GM21515 (cell line): ENCODE measurements around the gene SCARB1.
"Not testable (repeated sequence)": the region's sequence is repeated elsewhere in the genome, so short reads cannot be mapped to it uniquely, and the experiment has no call there.

Experiments used
- ATAC-seq: cut with Tn5 transposase; IDR thresholded peaks from one replicate; pipeline ENCODE4 v1.9.1; 2021; ENCODE audit not compliant: unreplicated experiment

Gene SCARB1

GRCh38 chr12:124884587-124885438, 21.1 kb upstream of the SCARB1 start:
- peak; percentile 90 for ATAC-seq

DNA sequence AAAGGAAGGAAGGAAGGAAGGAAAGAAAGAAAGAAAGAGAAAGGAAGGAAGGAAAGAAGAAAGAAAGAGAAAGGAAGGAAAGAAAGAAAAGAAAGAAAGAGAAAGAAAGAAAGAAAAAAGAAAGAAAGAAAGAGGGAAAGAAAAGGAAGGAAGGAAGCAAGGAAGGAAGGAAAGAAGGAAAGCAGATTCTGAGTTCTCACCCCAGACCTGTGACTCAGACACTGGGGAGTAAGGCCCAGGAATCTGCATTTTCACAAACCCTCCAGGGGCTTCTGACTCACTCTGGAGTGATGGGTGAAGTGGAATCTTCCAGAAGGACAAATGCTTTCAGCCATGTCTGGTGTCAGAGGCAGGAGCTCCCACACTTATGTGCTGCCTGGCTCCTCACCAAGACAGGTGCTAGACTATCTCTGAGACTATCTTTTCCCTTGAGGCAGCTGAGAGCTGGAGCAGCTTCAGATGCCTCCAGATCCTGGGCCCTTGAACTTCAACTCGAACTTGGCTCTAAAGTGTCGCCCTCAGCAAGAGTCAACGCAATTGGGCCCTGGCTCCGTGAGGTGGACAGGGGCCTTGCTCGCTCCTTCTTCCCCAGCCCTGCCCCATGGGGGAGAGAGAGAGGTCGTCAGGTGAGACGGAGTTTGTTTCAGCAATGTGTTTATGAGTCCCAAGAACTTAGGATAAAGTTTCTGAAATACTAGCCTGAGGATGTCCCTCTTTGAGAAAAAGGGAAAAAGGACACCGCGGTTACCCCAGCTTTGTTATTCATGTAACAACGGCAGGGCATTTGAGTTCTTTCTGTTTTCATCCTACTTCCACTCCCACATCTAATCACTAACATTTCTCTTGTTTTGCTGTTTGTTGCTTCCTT, 19.8 kb upstream of the SCARB1 start:
- ATAC-seq: no peak

DNA sequence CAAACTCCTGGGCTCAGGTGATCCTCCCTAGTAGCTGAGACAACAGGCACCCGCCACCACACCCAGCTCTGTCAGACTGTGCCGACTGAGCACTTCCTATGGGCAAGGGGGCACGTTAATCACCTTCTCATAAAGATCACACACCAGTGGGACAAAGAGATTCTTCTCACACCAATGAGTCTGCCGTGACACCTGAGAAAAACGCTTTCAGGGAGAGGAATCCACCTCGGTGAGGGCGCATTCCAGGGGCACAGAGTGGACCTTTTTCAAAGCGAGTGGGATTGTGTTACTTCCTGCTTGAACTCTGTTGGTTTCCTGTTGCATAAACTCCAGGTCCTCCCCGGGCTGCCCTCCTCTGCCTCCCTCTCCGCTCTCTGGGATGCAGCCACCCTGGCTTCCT, 17.5 kb upstream of the SCARB1 start:
- no peak for ATAC-seq

DNA sequence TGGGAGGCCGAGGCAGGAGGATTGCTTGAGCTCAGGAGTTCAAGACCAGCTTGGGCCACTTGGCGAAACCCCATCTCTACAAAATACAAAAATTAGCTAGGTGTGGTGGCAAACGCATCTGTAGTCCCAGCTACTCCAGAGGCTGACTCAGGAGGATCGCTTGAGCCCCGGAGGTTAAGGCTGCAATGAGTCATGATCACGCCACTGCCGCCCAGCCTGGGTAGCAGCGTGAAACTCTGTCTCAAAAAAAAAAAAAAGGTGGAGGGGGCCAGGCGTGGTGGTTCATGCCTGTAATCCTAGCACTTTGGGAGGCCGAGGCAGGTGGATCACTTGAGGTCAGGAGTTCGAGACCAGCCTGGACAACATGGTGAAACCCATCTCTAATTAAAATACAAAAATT, 16.7 kb upstream of the SCARB1 start:
- not testable (repeated sequence) for ATAC-seq

- ATAC-seq: no peak
Measured at GRCh38 chr12:124878795-124879516, 15.3 kb upstream of the SCARB1 start.

GRCh38 chr12:124877423-124877822, 13.8 kb upstream of the SCARB1 start:
- no peak for ATAC-seq

DNA sequence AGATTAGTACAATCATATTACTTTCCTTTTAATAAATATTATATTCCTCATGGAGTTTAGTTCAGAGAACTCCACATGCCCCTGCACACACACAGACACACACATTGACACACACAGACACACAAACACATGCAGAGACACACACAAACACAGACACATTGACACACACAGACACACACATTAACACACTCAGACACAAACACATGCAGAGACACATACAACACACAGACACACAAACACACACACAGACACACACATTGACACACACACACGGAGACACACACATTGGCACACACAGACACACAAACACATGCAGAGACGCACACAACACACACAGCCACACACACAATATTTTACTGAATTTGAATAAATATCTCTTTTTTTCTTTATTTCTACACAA, 12.5 kb upstream of the SCARB1 start:
- ATAC-seq: no peak

- no peak for ATAC-seq
Measured at GRCh38 chr12:124875803-124876132, 12.1 kb upstream of the SCARB1 start.

DNA sequence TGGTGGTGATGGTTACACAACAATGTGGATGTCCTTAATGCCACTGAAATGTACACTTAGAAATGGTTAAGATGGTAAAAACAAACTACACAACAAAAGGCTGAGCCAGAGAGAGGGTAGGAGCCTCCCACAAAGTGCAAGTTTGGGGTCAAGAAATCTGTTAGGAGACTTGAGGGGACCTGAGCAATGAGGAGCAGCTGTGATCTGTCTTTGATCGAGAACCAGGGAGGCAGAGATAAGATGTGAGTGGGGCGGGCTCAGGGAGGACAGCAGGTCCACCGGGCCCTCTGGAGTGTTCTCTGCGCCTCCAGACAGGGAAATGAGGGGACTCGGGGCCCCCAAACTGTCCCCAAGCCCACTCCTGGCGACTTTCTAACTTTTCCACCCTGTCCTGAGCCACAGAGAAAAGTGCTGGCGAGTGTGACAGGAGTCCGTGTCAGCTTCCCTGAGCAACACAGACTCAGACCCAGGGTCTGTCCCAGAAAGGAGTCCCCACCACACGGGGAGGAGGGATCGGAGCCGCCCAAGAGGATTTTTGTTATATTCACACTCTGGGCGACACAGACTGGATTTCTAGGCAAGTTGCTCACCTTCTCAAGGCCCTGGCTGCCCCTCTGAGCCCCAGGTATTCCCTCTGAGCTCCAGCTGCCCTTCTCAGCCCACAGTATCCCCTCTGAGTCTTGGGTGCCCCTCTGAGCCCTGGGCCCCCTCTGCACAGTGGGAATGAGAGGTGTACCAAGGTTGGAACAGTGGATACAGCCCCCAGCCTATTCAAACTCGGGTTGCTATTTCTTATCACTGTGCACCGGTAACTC, 11.5 kb upstream of the SCARB1 start:
- ATAC-seq: no peak

GRCh38 chr12:124874188-124874587, 10.5 kb upstream of the SCARB1 start:
- ATAC-seq: no peak

DNA sequence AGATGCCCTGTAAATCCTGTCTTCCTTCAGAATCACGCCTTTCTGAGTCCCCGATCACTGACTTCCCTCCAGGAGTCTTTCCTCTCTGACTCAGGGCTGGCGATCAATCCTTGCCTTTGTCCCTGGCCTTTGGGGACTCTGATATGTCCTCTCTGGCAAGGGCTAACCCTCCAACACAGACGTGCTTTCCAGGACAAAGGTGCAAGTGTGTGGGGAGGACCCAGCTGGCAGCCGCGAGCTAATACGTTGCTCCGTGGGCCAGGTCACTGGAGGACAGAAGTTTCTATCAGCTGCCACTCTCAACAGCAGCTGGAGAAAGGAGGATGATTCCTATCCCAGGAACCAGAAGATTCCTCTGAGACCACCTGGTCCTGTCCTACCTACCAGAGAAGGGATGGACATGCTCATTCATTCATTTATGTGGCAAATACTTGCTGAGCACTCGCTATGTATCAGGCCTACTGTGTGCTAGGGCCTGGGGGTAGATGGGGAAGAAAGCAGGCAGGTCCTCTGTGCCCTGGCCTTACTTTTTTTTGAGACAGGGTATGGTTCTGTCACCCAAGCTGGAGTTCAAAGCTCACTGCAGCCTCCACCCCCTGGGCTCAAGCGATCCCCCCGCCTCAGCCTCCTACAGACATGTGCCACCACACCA, 8.5 kb upstream of the SCARB1 start:
- no peak for ATAC-seq

DNA sequence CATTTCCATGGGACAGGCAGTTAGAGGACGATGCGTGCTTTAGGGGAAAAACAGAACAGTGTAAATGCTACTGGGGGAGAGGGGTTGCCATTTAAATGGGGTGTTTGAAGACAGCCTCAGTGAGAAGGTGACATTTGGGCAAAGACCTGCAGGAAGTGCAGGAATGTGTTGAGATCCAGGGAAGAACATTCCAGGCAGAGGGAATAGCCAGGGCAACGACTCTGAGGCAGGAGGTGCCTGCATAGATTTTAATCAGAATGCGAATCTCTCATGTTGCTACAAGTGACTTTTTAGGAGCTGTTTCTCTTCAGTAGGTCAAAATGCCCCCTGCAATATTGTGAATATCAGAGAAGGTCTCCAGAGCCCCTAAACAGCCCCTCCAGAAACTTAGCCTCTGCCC, 7.6 kb upstream of the SCARB1 start:
- no peak for ATAC-seq

GRCh38 chr12:124870515-124870914, 6.9 kb upstream of the SCARB1 start:
- ATAC-seq: no peak

DNA sequence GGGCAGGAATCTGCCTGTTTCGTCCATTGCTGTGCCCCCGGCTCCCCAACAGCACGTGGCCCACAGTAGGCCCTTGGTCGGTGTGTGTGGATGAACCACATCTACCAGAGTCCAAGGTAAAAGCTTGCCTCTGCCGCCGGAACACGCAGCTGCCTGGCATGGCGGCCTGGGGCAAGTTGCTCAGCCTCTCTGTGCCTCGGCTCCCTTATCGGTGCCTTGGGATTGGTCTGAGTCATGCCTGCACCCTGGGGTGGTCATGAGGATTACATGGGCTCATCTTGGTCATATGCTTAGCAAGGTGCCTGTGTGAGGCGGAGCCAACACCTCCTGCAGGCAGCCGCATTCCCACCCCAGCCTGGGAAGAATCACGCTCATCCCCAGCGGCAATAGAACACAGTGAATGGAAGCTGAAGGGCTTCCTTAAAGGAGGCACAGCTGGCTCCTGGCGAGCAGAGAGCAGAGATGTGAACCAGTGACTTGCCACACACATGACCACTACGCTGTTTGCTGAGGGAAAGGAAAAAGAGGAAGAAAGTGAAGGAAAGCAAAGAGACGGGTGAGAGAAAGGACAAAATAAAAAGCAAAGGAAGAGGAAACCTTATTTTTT, 5.5 kb upstream of the SCARB1 start:
- ATAC-seq: no peak

DNA sequence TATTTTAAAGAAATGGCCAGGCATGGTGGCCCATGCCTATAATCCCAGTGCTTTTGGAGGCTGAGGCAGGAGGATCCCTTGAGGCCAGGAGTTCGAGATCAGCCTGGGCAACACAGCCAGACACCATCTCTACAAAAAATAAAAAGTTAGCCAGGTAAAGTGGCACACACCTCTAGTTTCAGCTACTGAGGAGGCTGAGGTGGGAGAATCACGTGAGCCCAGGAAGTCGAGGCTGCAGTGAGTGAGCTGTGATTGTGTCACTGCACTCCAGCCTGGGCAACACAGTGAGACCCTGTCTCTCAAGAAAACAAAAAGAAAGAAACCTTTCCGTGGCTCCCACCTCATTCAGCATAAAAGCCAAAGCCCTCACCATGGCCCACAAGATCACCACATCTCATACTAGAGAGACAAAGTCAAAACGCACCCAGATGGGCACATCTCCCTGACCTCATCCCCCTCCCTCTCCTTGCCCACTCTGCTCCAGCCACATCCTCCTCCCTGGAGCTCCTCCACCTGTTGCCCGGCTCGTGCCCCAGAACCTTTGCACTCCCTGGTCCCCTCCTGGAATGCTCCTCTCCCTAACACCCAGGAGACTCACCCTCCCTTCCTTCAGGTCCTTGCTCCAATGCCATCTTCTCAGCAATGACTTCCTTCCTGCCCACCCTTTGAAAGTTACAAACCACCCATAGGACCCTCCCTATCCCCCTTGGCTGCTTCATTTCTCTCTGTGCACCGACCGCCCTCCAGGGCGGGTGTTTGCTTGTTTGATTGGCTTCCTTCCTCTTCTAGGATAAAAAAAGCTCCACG, 4.8 kb upstream of the SCARB1 start:
- no peak for ATAC-seq

- ATAC-seq: no peak
Measured at GRCh38 chr12:124867401-124867930, 3.8 kb upstream of the SCARB1 start.

DNA sequence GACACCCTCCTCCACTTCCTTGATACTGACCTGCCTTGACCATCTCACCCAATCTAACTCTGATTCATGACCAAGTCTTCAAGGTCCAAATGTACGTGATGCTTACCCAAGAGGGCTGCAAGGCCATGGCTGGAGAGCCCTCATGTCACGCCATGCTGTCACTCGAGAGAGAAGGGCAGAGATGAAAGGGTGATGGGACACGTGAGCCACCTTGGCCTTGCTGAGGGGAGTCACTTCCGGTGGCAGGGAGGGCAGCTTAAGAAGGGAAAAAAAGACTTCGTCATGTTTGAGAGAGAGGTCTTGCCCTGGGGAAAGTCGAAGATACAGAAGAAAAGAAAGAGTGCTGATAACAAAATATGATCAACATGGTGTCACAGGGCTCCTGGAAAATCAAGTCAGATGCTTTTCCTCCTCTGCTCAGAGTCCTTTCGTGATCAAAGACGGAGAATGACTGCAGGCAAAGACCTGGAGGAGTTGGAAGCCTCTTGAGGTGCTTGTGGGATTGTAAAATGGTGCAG, 3.3 kb upstream of the SCARB1 start:
- ATAC-seq: no peak

DNA sequence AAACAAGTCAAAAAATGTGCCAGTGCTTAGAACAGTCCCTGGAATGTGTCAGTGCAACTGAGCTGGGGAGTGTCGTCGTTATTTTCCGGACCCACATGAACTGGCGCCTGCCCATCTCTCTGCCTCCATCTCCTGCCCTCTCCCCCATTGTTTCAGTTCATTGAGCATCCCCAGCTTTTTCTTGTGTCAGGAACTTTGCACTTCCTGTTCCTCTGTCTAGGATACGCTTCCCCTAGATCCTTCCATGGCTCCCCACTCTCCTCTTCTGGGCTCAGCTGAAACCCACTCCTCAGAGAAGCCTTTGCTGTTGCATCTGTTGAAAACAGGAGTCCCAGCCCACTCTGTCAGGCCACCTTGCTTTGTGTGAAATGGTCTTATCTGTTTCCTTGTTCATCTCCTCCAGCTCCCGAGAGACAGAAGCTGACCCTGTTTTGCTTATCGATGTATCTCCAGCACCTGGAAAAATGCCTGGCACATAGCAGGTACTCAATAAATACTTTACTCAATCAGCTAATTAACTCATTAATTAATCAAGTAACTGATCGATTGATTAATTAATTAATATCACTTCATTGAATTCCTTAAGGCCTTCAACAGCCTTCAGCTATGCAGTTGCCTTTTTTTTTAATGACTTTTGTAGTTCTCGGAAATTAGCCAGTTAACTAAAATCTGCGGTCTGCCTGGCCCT, 2.7 kb upstream of the SCARB1 start:
- ATAC-seq: no peak
